Heart left ventricle (tissue), 16 donors: Measurements from ENCODE around the gene LUZP2. TPM values are rescaled to one million over a fixed set of nuclear protein-coding genes. Genes with fewer than 3 reads are reported as not detected.

Experiments
- ATAC-seq, 4 donors: fragments of 200-7000 bp; cut with Tn5 transposase; one replicate each; pipeline ENCODE4 v1.9.1; 2020 to 2022; ENCODE audit warnings: moderate library complexity in 4 of 4, mild to moderate bottlenecking in 3 of 4, moderate number of reproducible peaks in 1 of 4
- DNase-seq, 5 donors: peaks; one replicate each; pipeline ENCODE4 v3.0.0-alpha.2; 2020
- H3K27ac ChIP-seq, 12 donors: fragments of 200-600 bp; sonication (generic) in 4 of 12; one replicate each; pipeline versions ENCODE4 v1.5.0 to v1.8.0; 2016 to 2022; ENCODE audit warnings: mild to moderate bottlenecking in 2 of 12
- H3K27me3 ChIP-seq, 9 donors: fragments of 200-600 bp; sonication (generic) in 2 of 9; one replicate each; pipeline versions ENCODE4 v1.5.1 to v1.8.0; 2016 to 2022; ENCODE audit warnings: mild to moderate bottlenecking in 3 of 9
- H3K36me3 ChIP-seq, 9 donors: fragments of 200-600 bp; sonication (generic) in 2 of 9; one replicate each; pipeline versions ENCODE4 v1.5.0 to v1.8.0; 2018 to 2022; ENCODE audit warnings: mild to moderate bottlenecking in 2 of 9
- H3K4me1 ChIP-seq, 12 donors: fragments of 200-600 bp; sonication (generic) in 4 of 12; one replicate each; pipeline versions ENCODE4 v1.5.0 to v1.8.0; 2016 to 2022; ENCODE audit warnings: mild to moderate bottlenecking in 3 of 12
- H3K4me3 ChIP-seq, 12 donors: fragments of 200-600 bp; sonication (generic) in 4 of 12; one replicate each; pipeline versions ENCODE4 v1.5.0 to v1.8.0; 2017 to 2022; ENCODE audit warnings: mild to moderate bottlenecking in 9 of 12, moderate library complexity in 4 of 12
- H3K9me3 ChIP-seq, 12 donors: fragments of 200-600 bp; sonication (generic) in 4 of 12; one replicate each; pipeline versions ENCODE4 v1.5.0 to v1.8.0; 2016 to 2022; ENCODE audit warnings: mild to moderate bottlenecking in 1 of 12
- CTCF ChIP-seq, 12 donors: fragments of 200-600 bp; sonication (generic) in 4 of 12; IDR thresholded peaks; one replicate each; pipeline versions ENCODE4 v1.5.0 to v1.8.0; 2018 to 2022; ENCODE audit warnings: antibody characterized with exemption in 12 of 12, mild to moderate bottlenecking in 5 of 12
- POLR2A ChIP-seq, 2 donors: fragments of 450-650 bp; IDR thresholded peaks; one replicate each; pipeline ENCODE4 v1.6.1; 2017; ENCODE audit warnings: antibody characterized with exemption in 2 of 2, mild to moderate bottlenecking in 2 of 2, moderate library complexity in 2 of 2
- WGBS, 4 donors: extraction: QIAGEN DNeasy Blood & Tissue Kit in 2 of 4; methylation state at CpG; one replicate each; pipeline versions ENCODE4 v1.1.5 to v1.1.7; 2013 to 2018; 5-methylcytosine and 5-hydroxymethylcytosine counted together
- intact Hi-C, 10 donors: fragments of 100-400 bp; cut with DNase I; formaldehyde crosslinking; loops; one replicate each; pipeline versions ENCODE4 v1.11.1 to v1.14.2; 2022
- polyA plus RNA-seq, 2 donors: library from polyadenylated mRNA; stranded (reverse); fragments of 200-250 nt; gene quantifications; one replicate each; pipeline ENCODE4 v1.2.3, GENCODE V29; 2013
- total RNA-seq, 9 donors: library from RNA; depleted of rRNA in 2 of 9; stranded (reverse); fragments of >200 nt in 2 of 9; fragmentation: NEBNext Ultra II Directional in 3 of 9; extraction: Animal tissue kit (Norgen Biotek cat#: 25700) in 3 of 9; gene quantifications; one replicate each; pipeline versions ENCODE4 v1.1.0 to v1.2.4, GENCODE V29; 2016 to 2023
- donor health status: ischemic (EF 13 %, LVEDD 7.1; RV severe dilation, severe dysfunction).
- donor health status: healthy with polysubstance abuse.
- donor health status: DM: no; HTN: yes; CAD: no.
- donor health status: DM: no; HTN: no; CAD: no.
- donor health status: ischemic (EF 25% LVEDD 6.9; RV normal size, moderate dysfunction).
- donor health status: ischemic (EF 25% LVEDD 5.7; RV mildly dilated, moderate dysfunction).
- donor health status: healthy.
- donor health status: DM: yes; HTN: yes; CAD: no.
- donor health status: ischemic (EF 35%, LVEDD 5.7; RV mildly dilated, moderate dysfunction).
- donor health status: nonischemic (EF 11% LVEDD 7.7; RV severe dilation, severe dysfunction).
- donor health status: DM: yes; HTN: yes; CAD: no.
- donor health status: PGD.
- donor health status: ischemic (EF 29% LVEDD 5.4; RV normal size, mild dysfunction).
- donor health status: nonischemic (EF 23%, LVEDD 6.1; RV moderate dilation, normal function).

The LUZP2 gene
- total and polyA plus RNA-seq, 11 donors: 0.11 to 0.30 (median 0.17) TPM; not detected in 7

- no peak for ATAC-seq
- 79 to 86% (median 80%) methylated on average over 5 of the region's 5 CpGs for WGBS, 4 donors
- intact Hi-C loops: no loop called here
Observed at GRCh38 chr11:24678703-24679348, 182.0 kb downstream of the LUZP2 start.

GRCh38 chr11:24679821-24680351, 183.0 kb downstream of the LUZP2 start:
- TF ChIP-seq POLR2A (IDR thresholded peaks at IDR 0.05) (no peak), CTCF (IDR thresholded peaks at IDR 0.05) (no peak)
- H3K4me1 ChIP-seq: no peaks in the 10 kb centered on the region
- no peaks in the 10 kb centered on the region for H3K36me3 ChIP-seq
- WGBS, 4 donors: 64 to 76% (median 69%) methylated on average over 2 of the region's 2 CpGs
- DNase-seq (no peak), ATAC-seq (no peak)
- H3K27me3 ChIP-seq: no peaks in the 10 kb centered on the region
- H3K9me3 ChIP-seq: no peaks in the 10 kb centered on the region
- H3K4me3 ChIP-seq: no peak overlapping the region
- H3K27ac ChIP-seq: no peak overlapping the region
- intact Hi-C loops: no loop called here

More at GRCh38 chr11:24678703-24679348, 182.0 kb downstream of the LUZP2 start:
- Histone ChIP-seq H3K9me3 (no peaks in the 10 kb centered on the region), H3K4me3 (no peak overlapping the region), H3K27me3 (no peaks in the 10 kb centered on the region), H3K27ac (no peak overlapping the region), H3K36me3 (no peaks in the 10 kb centered on the region), H3K4me1 (no peaks in the 10 kb centered on the region)
- TF ChIP-seq POLR2A (IDR thresholded peaks at IDR 0.05) (no peak), CTCF (IDR thresholded peaks at IDR 0.05) (no peak)
- no peak for DNase-seq

GRCh38 chr11:24683583-24683982, 186.7 kb downstream of the LUZP2 start:
- DNase-seq: no peak
- no peak for TF ChIP-seq POLR2A (IDR thresholded peaks at IDR 0.05)
- TF ChIP-seq CTCF (IDR thresholded peaks at IDR 0.05): no peak
- WGBS, 4 donors: 76 to 86% (median 83%) methylated on average over 1 of the region's 1 CpG

GRCh38 chr11:24685821-24686220, 189.0 kb downstream of the LUZP2 start:
- H3K9me3 ChIP-seq: no peaks in the 10 kb centered on the region
- TF ChIP-seq POLR2A (IDR thresholded peaks at IDR 0.05) (no peak), CTCF (IDR thresholded peaks at IDR 0.05) (no peak)
- intact Hi-C loops: no loop called here
- H3K4me3 ChIP-seq: no peak overlapping the region
- H3K27ac ChIP-seq: no peak overlapping the region
- H3K36me3 ChIP-seq: no peaks in the 10 kb centered on the region
- no peak for ATAC-seq
- H3K4me1 ChIP-seq: no peaks in the 10 kb centered on the region
- DNase-seq: no peak
- H3K27me3 ChIP-seq: no peaks in the 10 kb centered on the region
- 74 to 85% (median 81%) methylated on average over 1 of the region's 1 CpG for WGBS, 4 donors

More at GRCh38 chr11:24683583-24683982, 186.7 kb downstream of the LUZP2 start:
- intact Hi-C loops: no loop called here
- Histone ChIP-seq H3K9me3 (no peaks in the 10 kb centered on the region), H3K36me3 (no peaks in the 10 kb centered on the region), H3K27me3 (no peaks in the 10 kb centered on the region), H3K27ac (no peak overlapping the region), H3K4me3 (no peak overlapping the region), H3K4me1 (no peaks in the 10 kb centered on the region)
- ATAC-seq: no peak
